Measurements from ENCODE around the gene NPB. TPM values are rescaled to one million over a fixed set of nuclear protein-coding genes. Genes with fewer than 3 reads are reported as not detected.

Gene NPB
- polyA plus RNA-seq, 1 donor: 0.39 TPM

DNA sequence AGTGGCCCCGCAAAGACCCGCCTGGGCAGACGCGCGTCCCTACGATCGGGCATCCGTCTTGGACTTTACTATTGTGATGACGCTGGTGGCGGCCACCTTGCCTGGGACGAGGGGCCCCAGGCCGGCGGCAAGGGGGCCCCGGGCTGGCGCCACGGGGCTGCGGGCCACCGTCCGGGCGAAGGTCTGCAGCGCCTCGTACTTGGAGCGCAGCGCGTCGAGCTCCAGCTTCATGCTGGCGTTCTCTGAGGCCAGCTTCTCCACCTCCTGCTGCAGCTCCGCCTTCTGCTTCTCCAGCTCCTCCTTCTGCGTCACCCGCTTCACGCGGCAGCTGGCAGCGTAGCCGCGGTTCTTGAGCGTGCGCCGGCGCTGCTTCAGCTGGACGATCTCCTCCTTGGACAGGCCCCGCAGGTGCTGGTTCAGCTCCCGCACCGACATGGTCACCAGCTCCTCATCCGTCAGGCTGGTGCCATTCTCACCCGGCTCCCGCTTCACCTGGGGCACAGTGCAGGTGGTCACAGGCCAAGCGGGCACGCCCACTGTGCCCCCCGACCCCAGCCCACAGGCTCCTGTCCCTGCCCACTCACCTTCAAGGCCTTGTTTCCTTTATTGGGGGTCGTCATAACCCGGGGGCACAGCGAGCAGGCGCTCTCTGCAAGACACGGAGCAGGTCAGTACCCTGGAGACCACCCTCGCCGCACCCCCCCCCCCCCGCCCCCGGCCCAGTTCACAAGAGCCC, 20.7 kb downstream of the NPB start:
- no peak overlapping the region for H3K4me3 ChIP-seq (ENCODE audit: low read length)

DNA sequence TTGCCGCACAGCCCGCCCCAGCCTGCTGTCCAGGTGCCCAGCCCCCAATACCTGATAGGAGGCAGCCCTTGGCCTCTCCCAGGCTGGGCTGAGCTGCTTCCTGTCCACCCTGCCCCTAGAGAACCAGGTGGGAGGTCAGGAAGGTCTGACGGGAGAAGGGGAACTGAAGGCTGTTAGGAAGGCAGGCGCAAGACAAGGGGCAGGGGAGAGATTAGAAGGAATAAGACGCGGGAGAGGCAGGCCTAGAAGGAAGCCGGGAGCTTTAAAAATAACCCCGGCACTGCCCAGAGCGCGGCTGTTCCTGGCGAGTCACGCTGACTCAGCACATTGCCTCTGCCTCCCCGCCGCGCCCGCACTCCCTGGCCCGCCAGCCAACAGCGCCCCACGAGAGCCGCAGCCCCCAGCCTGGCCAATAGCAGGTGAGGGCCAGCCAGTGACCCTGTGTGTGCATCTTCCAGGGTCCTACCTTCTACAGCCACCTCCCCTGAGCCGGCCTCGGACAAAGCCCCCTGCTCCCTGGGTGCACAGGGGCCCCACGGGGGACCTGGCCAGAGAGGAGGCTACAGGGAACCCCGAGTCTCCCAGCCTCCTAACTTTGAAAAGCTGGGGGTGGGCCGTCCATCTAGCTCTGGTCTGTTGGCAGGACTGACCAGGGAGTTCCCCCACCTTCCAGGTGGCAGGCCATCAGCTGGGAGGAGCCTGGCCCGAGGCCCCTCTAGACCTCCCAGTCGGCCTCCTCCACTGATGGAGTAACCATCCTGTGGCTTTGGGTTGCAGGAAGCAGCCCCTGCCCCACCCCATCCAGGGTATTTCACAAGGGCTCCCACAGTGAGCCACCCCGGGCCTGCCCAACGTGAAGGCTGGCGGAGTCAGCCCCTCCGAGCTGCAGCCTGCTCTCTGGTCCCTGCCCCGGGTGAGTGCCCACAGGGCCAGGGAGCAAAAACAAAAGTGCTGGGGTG, 21.5 kb downstream of the NPB start:
- Histone ChIP-seq H3K9me3 (ENCODE audit: control insufficient read depth, low read depth, low read length) (peaks cover 6% of the 10 kb centered on the region), H3K36me3 (ENCODE audit: control insufficient read depth, insufficient read depth, low read length) (peaks cover 33% of the 10 kb centered on the region), H3K4me3 (ENCODE audit: low read length) (no peak overlapping the region), H3K27ac (ENCODE audit: low read length) (peak overlapping the region; percentile 83), H3K4me1 (ENCODE audit: control insufficient read depth, insufficient read depth, low read length) (peaks cover 46% of the 10 kb centered on the region), H3K27me3 (ENCODE audit: control insufficient read depth, insufficient read depth, low read length) (peaks cover 5% of the 10 kb centered on the region)
- peak; percentile 58 to 71 for DNase-seq
- 10% methylated on average over 2 of the region's 32 CpGs for WGBS (ENCODE audit: insufficient coverage, low lambda C conversion rate)

More for the DNA sequence above, 20.7 kb downstream of the NPB start:
- WGBS (ENCODE audit: insufficient coverage, low lambda C conversion rate): no CpG with 5 or more reads among the region's 58 CpGs
- H3K27ac ChIP-seq (ENCODE audit: low read length): no peak overlapping the region
- peaks cover 45% of the 10 kb centered on the region for H3K4me1 ChIP-seq (ENCODE audit: control insufficient read depth, insufficient read depth, low read length)
- no peak for DNase-seq
- H3K27me3 ChIP-seq (ENCODE audit: control insufficient read depth, insufficient read depth, low read length): no peaks in the 10 kb centered on the region
- peaks cover 6% of the 10 kb centered on the region for H3K9me3 ChIP-seq (ENCODE audit: control insufficient read depth, low read depth, low read length)
- peaks cover 33% of the 10 kb centered on the region for H3K36me3 ChIP-seq (ENCODE audit: control insufficient read depth, insufficient read depth, low read length)

DNA sequence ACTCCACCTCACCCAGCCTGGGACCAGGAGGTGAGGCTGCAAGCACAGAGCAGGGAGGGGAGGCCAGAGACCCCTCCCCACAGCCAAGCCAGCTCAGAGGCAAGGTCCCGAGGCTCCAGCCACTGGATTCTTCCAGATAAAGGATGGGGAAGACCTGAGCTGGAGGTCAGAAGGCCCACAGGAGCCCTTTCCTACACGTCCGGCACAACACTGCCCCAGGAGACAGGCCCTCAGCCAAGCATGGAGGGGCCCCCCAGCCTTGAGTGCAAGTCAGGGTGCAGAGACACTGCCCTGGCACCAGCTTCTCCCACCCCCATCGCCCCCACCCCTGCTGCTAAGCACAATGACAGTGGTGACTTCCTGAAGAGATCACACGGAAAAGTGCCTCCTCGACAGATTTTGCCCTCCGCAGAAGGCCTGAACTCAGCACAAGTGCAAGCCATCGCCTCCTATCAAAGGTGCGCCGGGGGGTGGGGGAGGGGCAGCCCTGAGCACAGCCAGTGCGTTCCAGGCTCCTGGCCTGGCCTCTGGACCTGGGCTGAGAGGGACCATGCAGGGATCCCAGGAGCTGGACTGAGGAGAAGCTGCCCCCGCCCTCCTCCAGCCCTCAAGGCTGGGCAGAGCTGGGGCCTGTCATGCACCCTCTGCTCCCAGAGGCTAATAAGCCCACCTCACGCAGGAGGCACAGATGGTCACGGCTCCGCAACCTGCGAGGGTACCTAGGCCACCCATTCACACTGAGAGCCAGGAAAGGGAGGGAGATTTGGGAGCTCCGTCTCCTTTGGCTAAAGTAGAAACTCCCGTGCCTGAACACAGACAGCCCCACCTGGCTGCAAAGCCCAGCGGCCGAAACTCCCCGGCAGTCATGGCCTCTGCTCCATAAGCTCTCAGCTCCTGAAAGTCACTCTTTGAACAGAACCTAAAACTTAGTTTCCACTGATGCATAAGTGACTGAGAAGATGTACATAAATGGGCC, 22.8 kb downstream of the NPB start:
- Histone ChIP-seq H3K4me1 (ENCODE audit: control insufficient read depth, insufficient read depth, low read length) (peaks cover 44% of the 10 kb centered on the region), H3K9me3 (ENCODE audit: control insufficient read depth, low read depth, low read length) (peaks cover 6% of the 10 kb centered on the region), H3K27me3 (ENCODE audit: control insufficient read depth, insufficient read depth, low read length) (peaks cover 12% of the 10 kb centered on the region), H3K27ac (ENCODE audit: low read length) (peak overlapping the region; percentile 83), H3K36me3 (ENCODE audit: control insufficient read depth, insufficient read depth, low read length) (peaks cover 22% of the 10 kb centered on the region), H3K4me3 (ENCODE audit: low read length) (peak overlapping the region; percentile 14)
- WGBS (ENCODE audit: insufficient coverage, low lambda C conversion rate): no CpG with 5 or more reads among the region's 21 CpGs
- DNase-seq: peak; percentile 83 to 88

DNA sequence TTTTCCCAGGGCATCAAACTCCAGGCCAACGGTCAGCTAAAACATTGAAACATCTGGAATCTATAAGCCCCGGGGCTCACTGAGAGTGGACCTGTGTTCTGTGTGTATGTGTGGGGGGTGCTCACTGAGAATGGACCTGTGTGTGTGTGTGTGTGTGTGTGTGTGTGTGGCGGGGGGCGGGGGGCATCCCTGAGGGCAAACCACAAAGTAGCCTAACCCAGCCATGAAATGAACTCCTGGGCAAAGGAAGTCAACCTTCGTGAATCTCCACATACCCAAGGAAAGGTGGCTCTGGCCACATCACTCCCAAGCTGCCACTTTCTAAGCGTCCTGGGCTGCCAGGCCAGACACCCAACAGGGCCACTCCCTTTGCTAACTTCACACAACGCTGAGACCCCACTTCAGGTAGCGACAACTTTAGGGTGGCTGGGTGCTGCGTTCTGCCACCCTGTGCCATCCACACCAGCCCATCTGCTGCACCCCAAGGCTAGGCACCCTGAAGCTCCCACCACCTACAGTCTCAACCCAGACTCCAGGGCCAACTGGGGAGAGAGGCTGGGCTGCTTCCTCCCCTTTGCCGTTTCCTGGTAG, 23.9 kb downstream of the NPB start:
- Histone ChIP-seq H3K9me3 (ENCODE audit: control insufficient read depth, low read depth, low read length) (peaks cover 6% of the 10 kb centered on the region), H3K27ac (ENCODE audit: low read length) (peak overlapping the region; percentile 99), H3K27me3 (ENCODE audit: control insufficient read depth, insufficient read depth, low read length) (peaks cover 12% of the 10 kb centered on the region), H3K36me3 (ENCODE audit: control insufficient read depth, insufficient read depth, low read length) (peaks cover 12% of the 10 kb centered on the region), H3K4me1 (ENCODE audit: control insufficient read depth, insufficient read depth, low read length) (peaks cover 44% of the 10 kb centered on the region), H3K4me3 (ENCODE audit: low read length) (peak overlapping the region; percentile 93)
- WGBS (ENCODE audit: insufficient coverage, low lambda C conversion rate): no CpG with 5 or more reads among the region's 10 CpGs
- DNase-seq: no peak

- Histone ChIP-seq H3K4me3 (ENCODE audit: low read length) (peak overlapping the region; percentile 93), H3K36me3 (ENCODE audit: control insufficient read depth, insufficient read depth, low read length) (peaks cover 7% of the 10 kb centered on the region), H3K27me3 (ENCODE audit: control insufficient read depth, insufficient read depth, low read length) (peaks cover 12% of the 10 kb centered on the region), H3K27ac (ENCODE audit: low read length) (peak overlapping the region; percentile 99), H3K4me1 (ENCODE audit: control insufficient read depth, insufficient read depth, low read length) (peaks cover 44% of the 10 kb centered on the region), H3K9me3 (ENCODE audit: control insufficient read depth, low read depth, low read length) (peaks cover 6% of the 10 kb centered on the region)
- peak; percentile 81 to 88 for DNase-seq
- no CpG with 5 or more reads among the region's 46 CpGs for WGBS (ENCODE audit: insufficient coverage, low lambda C conversion rate)
Measured at GRCh38 chr17:81926451-81927151, 24.6 kb downstream of the NPB start.

GRCh38 chr17:81927152-81927652, 25.2 kb downstream of the NPB start:
- WGBS (ENCODE audit: insufficient coverage, low lambda C conversion rate): no CpG with 5 or more reads among the region's 78 CpGs

DNA sequence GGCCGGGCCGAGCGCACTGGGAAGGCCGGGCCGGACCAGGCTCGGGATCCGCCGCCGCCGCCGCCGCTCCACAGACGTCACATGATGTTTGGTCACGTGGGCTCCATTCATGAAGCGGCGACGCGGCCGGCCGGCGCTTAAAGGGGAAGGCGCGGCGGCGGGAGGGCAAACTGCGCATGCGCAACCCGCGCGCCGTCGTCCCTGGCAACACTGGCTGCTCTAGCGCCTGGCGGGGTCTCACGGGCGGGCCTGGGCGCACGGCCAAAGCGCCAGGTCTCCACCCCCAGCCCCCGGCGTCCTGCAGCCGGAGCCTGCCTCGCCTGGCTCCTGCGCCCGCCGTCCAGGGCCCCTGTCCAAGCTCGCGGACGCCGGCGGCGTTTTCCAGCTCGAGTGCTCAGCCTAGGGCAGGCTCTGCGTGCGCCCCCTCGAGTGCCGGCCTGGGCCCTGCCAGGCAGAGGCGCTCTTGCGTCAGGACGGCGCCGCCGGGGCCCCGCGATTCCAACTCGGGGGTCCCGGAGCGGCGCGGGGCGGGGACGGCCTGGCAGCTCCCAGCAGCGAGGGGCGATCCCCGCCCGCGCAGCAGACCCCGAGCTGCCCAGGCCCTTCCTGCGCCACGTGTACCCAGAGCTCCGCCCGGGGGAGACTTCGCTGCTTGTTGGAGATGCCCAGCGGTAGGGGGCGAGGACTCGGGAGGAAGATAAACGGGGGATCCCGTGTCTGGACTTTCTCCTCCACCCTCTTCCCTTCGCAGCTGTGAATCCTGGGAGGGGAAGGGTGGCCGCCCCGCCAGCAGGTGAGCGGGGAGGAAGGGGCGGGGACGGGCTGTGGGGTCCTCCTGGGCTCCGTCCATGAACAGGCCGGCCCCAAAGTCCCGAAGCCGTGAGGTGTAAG, 25.9 kb downstream of the NPB start, which contains the start of gene MAFG:
Gene MAFG (minus strand): TSS at position 83 of the 891 bp plus-strand sequence. CDS start 4,550 bp downstream, outside the sequence.
- DNase-seq: peak; percentile 93 to 95
- Histone ChIP-seq H3K9me3 (ENCODE audit: control insufficient read depth, low read depth, low read length) (no peaks in the 10 kb centered on the region), H3K4me1 (ENCODE audit: control insufficient read depth, insufficient read depth, low read length) (peaks cover 41% of the 10 kb centered on the region), H3K4me3 (ENCODE audit: low read length) (peak within 1 kb of the TSS; percentile 93), H3K36me3 (ENCODE audit: control insufficient read depth, insufficient read depth, low read length) (peaks cover 2% of the 10 kb centered on the region), H3K27ac (ENCODE audit: low read length) (peak within 1 kb of the TSS; percentile 99), H3K27me3 (ENCODE audit: control insufficient read depth, insufficient read depth, low read length) (peaks cover 12% of the 10 kb centered on the region)
- no CpG with 5 or more reads among the region's 98 CpGs for WGBS (ENCODE audit: insufficient coverage, low lambda C conversion rate)

More at GRCh38 chr17:81927152-81927652, 25.2 kb downstream of the NPB start:
- peak overlapping the region; percentile 93 for H3K4me3 ChIP-seq (ENCODE audit: low read length)
- H3K4me1 ChIP-seq (ENCODE audit: control insufficient read depth, insufficient read depth, low read length): peaks cover 44% of the 10 kb centered on the region
- peak overlapping the region; percentile 99 for H3K27ac ChIP-seq (ENCODE audit: low read length)
- DNase-seq: peak in 1 of 2 donors; percentile 39
- H3K9me3 ChIP-seq (ENCODE audit: control insufficient read depth, low read depth, low read length): peaks cover 1% of the 10 kb centered on the region
- peaks cover 12% of the 10 kb centered on the region for H3K27me3 ChIP-seq (ENCODE audit: control insufficient read depth, insufficient read depth, low read length)
- H3K36me3 ChIP-seq (ENCODE audit: control insufficient read depth, insufficient read depth, low read length): peaks cover 2% of the 10 kb centered on the region

GRCh38 chr17:81928544-81929252, 26.7 kb downstream of the NPB start:
- peaks cover 12% of the 10 kb centered on the region for H3K27me3 ChIP-seq (ENCODE audit: control insufficient read depth, insufficient read depth, low read length)
- H3K36me3 ChIP-seq (ENCODE audit: control insufficient read depth, insufficient read depth, low read length): peaks cover 2% of the 10 kb centered on the region
- peak overlapping the region; percentile 49 for H3K4me3 ChIP-seq (ENCODE audit: low read length)
- H3K4me1 ChIP-seq (ENCODE audit: control insufficient read depth, insufficient read depth, low read length): peaks cover 35% of the 10 kb centered on the region
- no CpG with 5 or more reads among the region's 44 CpGs for WGBS (ENCODE audit: insufficient coverage, low lambda C conversion rate)
- peak in 1 of 2 donors; percentile 54 for DNase-seq
- H3K27ac ChIP-seq (ENCODE audit: low read length): no peak overlapping the region
- no peaks in the 10 kb centered on the region for H3K9me3 ChIP-seq (ENCODE audit: control insufficient read depth, low read depth, low read length)
